HCT116 (cell line): ENCODE results near the gene RNF208. TPM values are rescaled to one million over a fixed set of nuclear protein-coding genes. Genes with fewer than 3 reads are reported as not detected.

Experiments used
- ATAC-seq: fragments of 200-7000 bp; cut with Tn5 transposase; 2 replicates; pipeline ENCODE4 v1.9.1; 2020; ENCODE audit warnings: mild to moderate bottlenecking, moderate library complexity
- BruUV-seq: library from RNA; stranded (reverse); fragments of 400-500 nt; replicated peaks from 2 replicates; lab custom pipeline; 2021; lab: Mats Ljungman, UMichigan
- CTCF ChIA-PET: fragments of 300-600 bp; sonication (Branson Sonifier 250); formaldehyde crosslinking; loops from one replicate; lab custom pipeline; 2021; ENCODE audit warnings: antibody characterized with exemption; lab: Charles Lee
- POLR2A ChIA-PET: fragments of 300-600, 350-600 bp; sonication (Branson Sonifier 250); formaldehyde crosslinking; loops from one replicate; lab custom pipeline; 2021; ENCODE audit warnings: antibody characterized with exemption; lab: Charles Lee
- RAD21 ChIA-PET, 2 experiments: fragments of 300-600 bp; sonication (Branson Sonifier 250); formaldehyde crosslinking; loops; one replicate each; lab custom pipeline; 2023; ENCODE audit warnings: low total read pairs in 2 of 2; ENCODE audit not compliant: uncharacterized antibody in 2 of 2, unreplicated experiment in 2 of 2, low non-redundant PET in 1 of 2; lab: Charles Lee
- DNase-seq: peaks from one replicate; pipeline ENCODE4 v3.0.0-alpha.2; 2010; ENCODE audit warnings: low read depth, low spot score
- H2AFZ ChIP-seq: fragments of 200-600 bp; shearing (Covaris generic), sonication (generic); 2 replicates; pipeline ENCODE4 v1.6.1; 2017; ENCODE audit warnings: low read depth, mixed run types, mixed read lengths, antibody characterized with exemption, low read length; ENCODE audit not compliant: poor library complexity, severe bottlenecking
- H3K27ac ChIP-seq: 2 replicates; pipeline ENCODE4 v1.5.1; 2012; ENCODE audit warnings: low read depth, low read length
- H3K27me3 ChIP-seq: fragments of 200-600 bp; sonication (generic); 2 replicates; pipeline ENCODE4 v1.6.1; 2016; ENCODE audit warnings: mixed run types, low read length, mixed read lengths; ENCODE audit not compliant: insufficient read depth
- H3K36me3 ChIP-seq, 2 experiments: fragments of 200-500 bp in 1 of 2; fragments of 200-600 bp in 1 of 2; sonication (Bioruptor generic) in 1 of 2; sonication (generic) in 1 of 2; 2 replicates each; pipeline versions ENCODE4 v1.5.1 to v1.6.1; 2014 to 2016; ENCODE audit warnings: low read length in 2 of 2, inconsistent platforms in 1 of 2, mixed read lengths in 1 of 2, mixed run types in 1 of 2; ENCODE audit not compliant: insufficient read depth in 2 of 2, control insufficient read depth in 1 of 2
- H3K4me1 ChIP-seq, 2 experiments: fragments of 200-600 bp in 1 of 2; sonication (generic) in 1 of 2; 2 replicates each; pipeline versions ENCODE4 v1.5.1 to v1.6.1; 2012 to 2017; ENCODE audit warnings: low read length in 2 of 2, inconsistent platforms in 1 of 2, mild to moderate bottlenecking in 1 of 2, mixed read lengths in 1 of 2, mixed run types in 1 of 2, moderate library complexity in 1 of 2; ENCODE audit not compliant: insufficient read depth in 2 of 2, control insufficient read depth in 1 of 2
- H3K4me2 ChIP-seq: fragments of 200-600 bp; sonication (generic); 2 replicates; pipeline ENCODE4 v1.6.1; 2017; ENCODE audit warnings: mixed run types, low read length, mixed read lengths
- H3K4me3 ChIP-seq, 2 experiments: fragments of 200-600 bp in 1 of 2; sonication (generic) in 1 of 2; replicated peaks in 1 of 2; 2 replicates each; pipeline ENCODE4 v1.5.1; 2011 to 2016; ENCODE audit warnings: low read length in 2 of 2, control low read depth in 1 of 2, low read depth in 1 of 2, mild to moderate bottlenecking in 1 of 2, mixed read lengths in 1 of 2, mixed run types in 1 of 2
- H3K79me2 ChIP-seq: fragments of 200-600 bp; sonication (generic); 2 replicates; pipeline ENCODE4 v1.6.1; 2017; ENCODE audit warnings: mild to moderate bottlenecking, mixed run types, low read length, moderate library complexity, mixed read lengths; ENCODE audit not compliant: insufficient read depth
- H3K9ac ChIP-seq: fragments of 200-600 bp; sonication (generic); 2 replicates; pipeline ENCODE4 v1.6.1; 2016; ENCODE audit warnings: low read length, mixed read lengths
- H3K9me2 ChIP-seq: fragments of 200-600 bp; sonication (generic), shearing (Covaris generic); 2 replicates; pipeline ENCODE4 v1.6.1; 2017; ENCODE audit warnings: mixed run types, mild to moderate bottlenecking, moderate library complexity; ENCODE audit not compliant: insufficient read depth
- H3K9me3 ChIP-seq, 2 experiments: fragments of 200-500 bp in 1 of 2; fragments of 200-600 bp in 1 of 2; sonication (Bioruptor generic) in 1 of 2; sonication (generic) in 1 of 2; 2 replicates each; pipeline ENCODE4 v1.6.1; 2014 to 2017; ENCODE audit warnings: low read length in 2 of 2, mixed read lengths in 2 of 2, inconsistent platforms in 1 of 2, low read depth in 1 of 2, mild to moderate bottlenecking in 1 of 2, mixed run types in 1 of 2, moderate library complexity in 1 of 2; ENCODE audit not compliant: control insufficient read depth in 1 of 2, insufficient read depth in 1 of 2
- H4K20me1 ChIP-seq: fragments of 200-600 bp; sonication (generic), shearing (Covaris generic); 2 replicates; pipeline ENCODE4 v1.6.1; 2017; ENCODE audit warnings: mixed run types, mild to moderate bottlenecking, moderate library complexity; ENCODE audit not compliant: insufficient read depth
- ATF3 ChIP-seq: IDR thresholded peaks from 2 replicates; pipeline ENCODE4 v1.6.1; 2012
- CBX3 ChIP-seq: IDR thresholded peaks from 2 replicates; pipeline ENCODE4 v1.6.1; 2012; ENCODE audit warnings: low read depth
- CEBPB ChIP-seq: IDR thresholded peaks from 2 replicates; pipeline ENCODE4 v1.6.1; 2012; ENCODE audit warnings: low read depth
- CTCF ChIP-seq, 3 experiments: fragments of 200-600 bp in 1 of 3; sonication (generic) in 1 of 3; IDR thresholded peaks in 2 of 3; conservative IDR thresholded peaks in 1 of 3; 2 replicates each; pipeline ENCODE4 v1.5.1; 2012 to 2017; ENCODE audit warnings: low read depth in 2 of 3, low read length in 2 of 3, antibody characterized with exemption in 1 of 3, borderline replicate concordance in 1 of 3, control low read depth in 1 of 3, mild to moderate bottlenecking in 1 of 3, mixed read lengths in 1 of 3, mixed run types in 1 of 3, moderate library complexity in 1 of 3; ENCODE audit not compliant: insufficient read depth in 1 of 3
- EGR1 ChIP-seq: IDR thresholded peaks from 2 replicates; pipeline ENCODE4 v1.6.1; 2012; ENCODE audit warnings: low read depth
- ELF1 ChIP-seq: IDR thresholded peaks from 2 replicates; pipeline ENCODE4 v1.6.1; 2012; ENCODE audit warnings: low read depth, borderline replicate concordance
- EZH2 ChIP-seq: fragments of 200-600 bp; sonication (generic); IDR thresholded peaks from 2 replicates; pipeline ENCODE4 v1.6.1; 2017; ENCODE audit warnings: antibody characterized with exemption, mixed run types
- EZH2phosphoT487 ChIP-seq: fragments of 200-600 bp; IDR thresholded peaks from 2 replicates; pipeline ENCODE4 v1.6.1; 2018; ENCODE audit warnings: antibody characterized with exemption, borderline replicate concordance
- FOSL1 ChIP-seq: IDR thresholded peaks from 2 replicates; pipeline ENCODE4 v1.6.1; 2012; ENCODE audit warnings: low read depth
- JUND ChIP-seq: IDR thresholded peaks from 2 replicates; pipeline ENCODE4 v1.6.1; 2012
- MAX ChIP-seq: IDR thresholded peaks from 2 replicates; pipeline ENCODE4 v1.6.1; 2012
- POLR2A ChIP-seq: IDR thresholded peaks from 2 replicates; pipeline ENCODE4 v1.7.0; 2011; ENCODE audit warnings: borderline replicate concordance; ENCODE audit not compliant: insufficient read depth, insufficient read length; ENCODE audit errors: extremely low read depth
- RAD21 ChIP-seq: IDR thresholded peaks from 2 replicates; pipeline ENCODE4 v1.6.1; 2012; ENCODE audit warnings: low read depth, mild to moderate bottlenecking
- REST ChIP-seq: IDR thresholded peaks from 2 replicates; pipeline ENCODE4 v1.6.1; 2012; ENCODE audit warnings: low read depth
- SIN3A ChIP-seq: IDR thresholded peaks from 2 replicates; pipeline ENCODE4 v1.6.1; 2012; ENCODE audit warnings: low read depth
- SP1 ChIP-seq: IDR thresholded peaks from 2 replicates; pipeline ENCODE4 v1.6.1; 2012; ENCODE audit warnings: low read depth
- SRF ChIP-seq: IDR thresholded peaks from 2 replicates; pipeline ENCODE4 v1.6.1; 2012; ENCODE audit warnings: low read depth
- TCF7L2 ChIP-seq: IDR thresholded peaks from 2 replicates; pipeline ENCODE4 v1.7.0; 2011; ENCODE audit warnings: borderline replicate concordance, inconsistent platforms; ENCODE audit not compliant: insufficient read depth, insufficient read length; ENCODE audit errors: extremely low read depth
- YY1 ChIP-seq: IDR thresholded peaks from 2 replicates; pipeline ENCODE4 v1.6.1; 2011; ENCODE audit warnings: low read length, low read depth, moderate library complexity, mild to moderate bottlenecking; ENCODE audit not compliant: insufficient replicate concordance; ENCODE audit errors: extremely low read depth
- ZBTB33 ChIP-seq: IDR thresholded peaks from 2 replicates; pipeline ENCODE4 v1.6.1; 2011; ENCODE audit warnings: mild to moderate bottlenecking, low read length, moderate library complexity; ENCODE audit not compliant: insufficient replicate concordance; ENCODE audit errors: extremely low read depth
- intact Hi-C: fragments of 100-400 bp; cut with micrococcal nuclease; formaldehyde crosslinking; loops from 2 replicates; pipeline ENCODE4 v1.10.0; 2022
- total RNA-seq: library from RNA; stranded (reverse); gene quantifications from one replicate; pipeline ENCODE4 v1.2.1, GENCODE V29; 2021; ENCODE audit not compliant: unreplicated experiment

Gene RNF208
- total RNA-seq, 1 experiment from 2014 or later, result 26.1 TPM

GRCh38 chr9:137174722-137175293 lies 47.2 kb downstream of the RNF208 start:
- ChIA-PET RAD21 (no interaction called here), CTCF (no interaction called here), POLR2A (interaction anchor here (1.6 kb wide), 1 partner anchor 12 kb away, joined by 5 read pairs; no protein-coding TSS in a partner anchor)
- no peak overlapping the region for H2AFZ ChIP-seq
- no peaks in the 10 kb centered on the region for H3K27me3 ChIP-seq
- no peak overlapping the region for H3K27ac ChIP-seq
- no peak for TF ChIP-seq SRF
- TF ChIP-seq EZH2, result no peak
- no peak for TF ChIP-seq FOSL1
- no peak for TF ChIP-seq EZH2phosphoT487
- TF ChIP-seq SP1, result no peak
- no peak for TF ChIP-seq MAX
- no peak for TF ChIP-seq ATF3
- TF ChIP-seq CEBPB, result no peak
- TF ChIP-seq REST, result no peak
- TF ChIP-seq TCF7L2, result no peak
- no peak for TF ChIP-seq ZBTB33
- no peak for TF ChIP-seq YY1
- TF ChIP-seq ELF1, result no peak
- no peak for TF ChIP-seq JUND
- TF ChIP-seq POLR2A, result no peak
- TF ChIP-seq EGR1, result no peak
- no peak for TF ChIP-seq CBX3
- no peak for TF ChIP-seq SIN3A
- no peak for TF ChIP-seq RAD21
- no peak for TF ChIP-seq CTCF (IDR thresholded peaks at IDR 0.05 in 2 of 3, conservative IDR thresholded peaks at IDR 0.05 in 1 of 3; ENCODE audit: borderline replicate concordance in 1 of 3, insufficient read depth in 1 of 3, low read depth in 2 of 3, low read length in 2 of 3)
- H3K4me3 ChIP-seq, result no peak overlapping the region
- no peaks in the 10 kb centered on the region for H3K79me2 ChIP-seq
- no peaks in the 10 kb centered on the region for H4K20me1 ChIP-seq
- DNase-seq (no peak), ATAC-seq (no peak)
- intact Hi-C loops, result no loop called here
- H3K4me2 ChIP-seq, result no peak overlapping the region
- no peaks in the 10 kb centered on the region for H3K9me2 ChIP-seq
- H3K9ac ChIP-seq, result no peak overlapping the region
- no peaks in the 10 kb centered on the region for H3K9me3 ChIP-seq
- H3K4me1 ChIP-seq, result peaks cover 5 to 23% of the 10 kb centered on the region in 2 experiments
- peaks cover 0 to under 1% of the 10 kb centered on the region in 2 experiments; a peak in 2 of 4 replicates for H3K36me3 ChIP-seq
- no TSS peak for BruUV-seq
